HCT116 (cell line): ENCODE results near the gene TRERF1. TPM values are rescaled to one million over a fixed set of nuclear protein-coding genes. Genes with fewer than 3 reads are reported as not detected.

ENCODE experiments used
- ATAC-seq: fragments of 200-7000 bp; cut with Tn5 transposase; 2 replicates; pipeline ENCODE4 v1.9.1; 2020; ENCODE audit warnings: mild to moderate bottlenecking, moderate library complexity
- BruUV-seq: library from RNA; stranded (reverse); fragments of 400-500 nt; replicated peaks from 2 replicates; lab custom pipeline; 2021; lab: Mats Ljungman, UMichigan
- CTCF ChIA-PET: fragments of 300-600 bp; sonication (Branson Sonifier 250); formaldehyde crosslinking; loops from one replicate; lab custom pipeline; 2021; ENCODE audit warnings: antibody characterized with exemption; lab: Charles Lee
- POLR2A ChIA-PET: fragments of 300-600, 350-600 bp; sonication (Branson Sonifier 250); formaldehyde crosslinking; loops from one replicate; lab custom pipeline; 2021; ENCODE audit warnings: antibody characterized with exemption; lab: Charles Lee
- RAD21 ChIA-PET, 2 experiments: fragments of 300-600 bp; sonication (Branson Sonifier 250); formaldehyde crosslinking; loops; one replicate each; lab custom pipeline; 2023; ENCODE audit warnings: low total read pairs in 2 of 2; ENCODE audit not compliant: uncharacterized antibody in 2 of 2, unreplicated experiment in 2 of 2, low non-redundant PET in 1 of 2; lab: Charles Lee
- DNase-seq: peaks from one replicate; pipeline ENCODE4 v3.0.0-alpha.2; 2010; ENCODE audit warnings: low read depth, low spot score
- H2AFZ ChIP-seq: fragments of 200-600 bp; shearing (Covaris generic), sonication (generic); 2 replicates; pipeline ENCODE4 v1.6.1; 2017; ENCODE audit warnings: low read depth, mixed run types, mixed read lengths, antibody characterized with exemption, low read length; ENCODE audit not compliant: poor library complexity, severe bottlenecking
- H3K27ac ChIP-seq: 2 replicates; pipeline ENCODE4 v1.5.1; 2012; ENCODE audit warnings: low read depth, low read length
- H3K27me3 ChIP-seq: fragments of 200-600 bp; sonication (generic); 2 replicates; pipeline ENCODE4 v1.6.1; 2016; ENCODE audit warnings: mixed run types, low read length, mixed read lengths; ENCODE audit not compliant: insufficient read depth
- H3K36me3 ChIP-seq, 2 experiments: fragments of 200-500 bp in 1 of 2; fragments of 200-600 bp in 1 of 2; sonication (Bioruptor generic) in 1 of 2; sonication (generic) in 1 of 2; 2 replicates each; pipeline versions ENCODE4 v1.5.1 to v1.6.1; 2014 to 2016; ENCODE audit warnings: low read length in 2 of 2, inconsistent platforms in 1 of 2, mixed read lengths in 1 of 2, mixed run types in 1 of 2; ENCODE audit not compliant: insufficient read depth in 2 of 2, control insufficient read depth in 1 of 2
- H3K4me1 ChIP-seq, 2 experiments: fragments of 200-600 bp in 1 of 2; sonication (generic) in 1 of 2; 2 replicates each; pipeline versions ENCODE4 v1.5.1 to v1.6.1; 2012 to 2017; ENCODE audit warnings: low read length in 2 of 2, inconsistent platforms in 1 of 2, mild to moderate bottlenecking in 1 of 2, mixed read lengths in 1 of 2, mixed run types in 1 of 2, moderate library complexity in 1 of 2; ENCODE audit not compliant: insufficient read depth in 2 of 2, control insufficient read depth in 1 of 2
- H3K4me2 ChIP-seq: fragments of 200-600 bp; sonication (generic); 2 replicates; pipeline ENCODE4 v1.6.1; 2017; ENCODE audit warnings: mixed run types, low read length, mixed read lengths
- H3K4me3 ChIP-seq, 2 experiments: fragments of 200-600 bp in 1 of 2; sonication (generic) in 1 of 2; replicated peaks in 1 of 2; 2 replicates each; pipeline ENCODE4 v1.5.1; 2011 to 2016; ENCODE audit warnings: low read length in 2 of 2, control low read depth in 1 of 2, low read depth in 1 of 2, mild to moderate bottlenecking in 1 of 2, mixed read lengths in 1 of 2, mixed run types in 1 of 2
- H3K79me2 ChIP-seq: fragments of 200-600 bp; sonication (generic); 2 replicates; pipeline ENCODE4 v1.6.1; 2017; ENCODE audit warnings: mild to moderate bottlenecking, mixed run types, low read length, moderate library complexity, mixed read lengths; ENCODE audit not compliant: insufficient read depth
- H3K9ac ChIP-seq: fragments of 200-600 bp; sonication (generic); 2 replicates; pipeline ENCODE4 v1.6.1; 2016; ENCODE audit warnings: low read length, mixed read lengths
- H3K9me2 ChIP-seq: fragments of 200-600 bp; sonication (generic), shearing (Covaris generic); 2 replicates; pipeline ENCODE4 v1.6.1; 2017; ENCODE audit warnings: mixed run types, mild to moderate bottlenecking, moderate library complexity; ENCODE audit not compliant: insufficient read depth
- H3K9me3 ChIP-seq, 2 experiments: fragments of 200-500 bp in 1 of 2; fragments of 200-600 bp in 1 of 2; sonication (Bioruptor generic) in 1 of 2; sonication (generic) in 1 of 2; 2 replicates each; pipeline ENCODE4 v1.6.1; 2014 to 2017; ENCODE audit warnings: low read length in 2 of 2, mixed read lengths in 2 of 2, inconsistent platforms in 1 of 2, low read depth in 1 of 2, mild to moderate bottlenecking in 1 of 2, mixed run types in 1 of 2, moderate library complexity in 1 of 2; ENCODE audit not compliant: control insufficient read depth in 1 of 2, insufficient read depth in 1 of 2
- H4K20me1 ChIP-seq: fragments of 200-600 bp; sonication (generic), shearing (Covaris generic); 2 replicates; pipeline ENCODE4 v1.6.1; 2017; ENCODE audit warnings: mixed run types, mild to moderate bottlenecking, moderate library complexity; ENCODE audit not compliant: insufficient read depth
- ATF3 ChIP-seq: IDR thresholded peaks from 2 replicates; pipeline ENCODE4 v1.6.1; 2012
- CBX3 ChIP-seq: IDR thresholded peaks from 2 replicates; pipeline ENCODE4 v1.6.1; 2012; ENCODE audit warnings: low read depth
- CEBPB ChIP-seq: IDR thresholded peaks from 2 replicates; pipeline ENCODE4 v1.6.1; 2012; ENCODE audit warnings: low read depth
- CTCF ChIP-seq, 3 experiments: fragments of 200-600 bp in 1 of 3; sonication (generic) in 1 of 3; IDR thresholded peaks in 2 of 3; conservative IDR thresholded peaks in 1 of 3; 2 replicates each; pipeline ENCODE4 v1.5.1; 2012 to 2017; ENCODE audit warnings: low read depth in 2 of 3, low read length in 2 of 3, antibody characterized with exemption in 1 of 3, borderline replicate concordance in 1 of 3, control low read depth in 1 of 3, mild to moderate bottlenecking in 1 of 3, mixed read lengths in 1 of 3, mixed run types in 1 of 3, moderate library complexity in 1 of 3; ENCODE audit not compliant: insufficient read depth in 1 of 3
- EGR1 ChIP-seq: IDR thresholded peaks from 2 replicates; pipeline ENCODE4 v1.6.1; 2012; ENCODE audit warnings: low read depth
- ELF1 ChIP-seq: IDR thresholded peaks from 2 replicates; pipeline ENCODE4 v1.6.1; 2012; ENCODE audit warnings: low read depth, borderline replicate concordance
- EZH2phosphoT487 ChIP-seq: fragments of 200-600 bp; IDR thresholded peaks from 2 replicates; pipeline ENCODE4 v1.6.1; 2018; ENCODE audit warnings: antibody characterized with exemption, borderline replicate concordance
- FOSL1 ChIP-seq: IDR thresholded peaks from 2 replicates; pipeline ENCODE4 v1.6.1; 2012; ENCODE audit warnings: low read depth
- JUND ChIP-seq: IDR thresholded peaks from 2 replicates; pipeline ENCODE4 v1.6.1; 2012
- MAX ChIP-seq: IDR thresholded peaks from 2 replicates; pipeline ENCODE4 v1.6.1; 2012
- POLR2A ChIP-seq: IDR thresholded peaks from 2 replicates; pipeline ENCODE4 v1.7.0; 2011; ENCODE audit warnings: borderline replicate concordance; ENCODE audit not compliant: insufficient read depth, insufficient read length; ENCODE audit errors: extremely low read depth
- POLR2AphosphoS5 ChIP-seq: IDR thresholded peaks from 2 replicates; pipeline ENCODE4 v1.6.1; 2011; ENCODE audit warnings: mild to moderate bottlenecking, low read depth, low read length, moderate library complexity
- SIN3A ChIP-seq: IDR thresholded peaks from 2 replicates; pipeline ENCODE4 v1.6.1; 2012; ENCODE audit warnings: low read depth
- SP1 ChIP-seq: IDR thresholded peaks from 2 replicates; pipeline ENCODE4 v1.6.1; 2012; ENCODE audit warnings: low read depth
- SRF ChIP-seq: IDR thresholded peaks from 2 replicates; pipeline ENCODE4 v1.6.1; 2012; ENCODE audit warnings: low read depth
- TCF7L2 ChIP-seq: IDR thresholded peaks from 2 replicates; pipeline ENCODE4 v1.7.0; 2011; ENCODE audit warnings: borderline replicate concordance, inconsistent platforms; ENCODE audit not compliant: insufficient read depth, insufficient read length; ENCODE audit errors: extremely low read depth
- YY1 ChIP-seq: IDR thresholded peaks from 2 replicates; pipeline ENCODE4 v1.6.1; 2011; ENCODE audit warnings: low read length, low read depth, moderate library complexity, mild to moderate bottlenecking; ENCODE audit not compliant: insufficient replicate concordance; ENCODE audit errors: extremely low read depth
- ZBTB33 ChIP-seq: IDR thresholded peaks from 2 replicates; pipeline ENCODE4 v1.6.1; 2011; ENCODE audit warnings: mild to moderate bottlenecking, low read length, moderate library complexity; ENCODE audit not compliant: insufficient replicate concordance; ENCODE audit errors: extremely low read depth
- ZFX ChIP-seq: fragments of 450-650 bp; IDR thresholded peaks from 2 replicates; pipeline ENCODE4 v1.6.1; 2017
- intact Hi-C: fragments of 100-400 bp; cut with micrococcal nuclease; formaldehyde crosslinking; loops from 2 replicates; pipeline ENCODE4 v1.10.0; 2022
- total RNA-seq: library from RNA; stranded (reverse); gene quantifications from one replicate; pipeline ENCODE4 v1.2.1, GENCODE V29; 2021; ENCODE audit not compliant: unreplicated experiment

The TRERF1 gene
- total RNA-seq, 1 experiment from 2014 or later, result 12.4 TPM

GRCh38 chr6:42372699-42373098 lies 79.0 kb downstream of the TRERF1 start:
- RAD21 ChIA-PET, result no interaction called here
- no peak for TF ChIP-seq ZBTB33
- no peak for TF ChIP-seq CBX3
- TF ChIP-seq POLR2A, result no peak
- TF ChIP-seq JUND, result no peak
- no peak for TF ChIP-seq EGR1
- TF ChIP-seq ELF1, result no peak
- no peak for TF ChIP-seq FOSL1
- TF ChIP-seq SP1, result no peak
- no peak for TF ChIP-seq MAX
- TF ChIP-seq SIN3A, result no peak
- no peak for TF ChIP-seq EZH2phosphoT487
- TF ChIP-seq SRF, result no peak
- TF ChIP-seq TCF7L2, result no peak
- no peak for TF ChIP-seq YY1
- TF ChIP-seq CEBPB, result no peak
- TF ChIP-seq ZFX, result no peak
- TF ChIP-seq POLR2AphosphoS5, result no peak
- no peak for TF ChIP-seq ATF3
- TF ChIP-seq CTCF (IDR thresholded peaks at IDR 0.05 in 2 of 3, conservative IDR thresholded peaks at IDR 0.05 in 1 of 3; ENCODE audit: borderline replicate concordance in 1 of 3, insufficient read depth in 1 of 3, low read depth in 2 of 3, low read length in 2 of 3), result no peak
- TF ChIP-seq, all 23 proteins: peak for 0
- DNase-seq (no peak), ATAC-seq (no peak)
- Histone ChIP-seq H3K9me3 (no peaks in the 10 kb centered on the region), H3K4me2 (no peak overlapping the region), H3K27ac (no peak overlapping the region), H3K4me3 (no peak overlapping the region), H4K20me1 (no peaks in the 10 kb centered on the region), H3K27me3 (no peaks in the 10 kb centered on the region), H3K79me2 (no peaks in the 10 kb centered on the region), H3K36me3 (no peaks in the 10 kb centered on the region), H3K9ac (no peak overlapping the region), H3K9me2 (no peaks in the 10 kb centered on the region), H2AFZ (no peak overlapping the region), H3K4me1 (peaks cover 6 to 19% of the 10 kb centered on the region in 2 experiments; a peak in 3 of 4 replicates)
- BruUV-seq, result no TSS peak
- ChIA-PET CTCF (no interaction called here), POLR2A (no interaction called here)
- intact Hi-C loops, result no loop called here
